ENCODE results near the gene R3HDM2. TPM values are rescaled to one million over a fixed set of nuclear protein-coding genes. Genes with fewer than 3 reads are reported as not detected.

R3HDM2 gene
- total RNA-seq, 1 experiment from 2014 or later, result 34.7 TPM

DNA sequence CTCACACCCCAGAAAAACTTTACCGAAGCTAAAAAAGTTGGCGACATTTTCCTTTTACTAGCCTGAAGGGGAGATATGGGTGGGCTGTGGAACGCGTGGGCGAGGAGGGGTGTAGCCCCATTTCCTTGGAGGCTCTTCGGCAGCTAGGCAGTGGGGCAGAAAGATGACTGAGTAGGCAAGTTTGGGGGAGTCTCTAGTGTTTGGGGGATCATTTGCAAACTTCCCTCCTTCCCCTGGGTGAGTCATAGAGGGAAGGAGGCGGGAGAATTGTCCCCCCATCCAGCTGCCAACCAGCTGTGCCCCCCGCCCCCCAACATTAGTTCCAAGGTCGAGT, 31.0 kb upstream of the R3HDM2 start (continued):
- TF ChIP-seq NFYB (CRISPR knock-in tag; conservative IDR thresholded peaks at IDR 0.05; ENCODE audit: low read depth), result no peak
- TF ChIP-seq, protein P1, sequence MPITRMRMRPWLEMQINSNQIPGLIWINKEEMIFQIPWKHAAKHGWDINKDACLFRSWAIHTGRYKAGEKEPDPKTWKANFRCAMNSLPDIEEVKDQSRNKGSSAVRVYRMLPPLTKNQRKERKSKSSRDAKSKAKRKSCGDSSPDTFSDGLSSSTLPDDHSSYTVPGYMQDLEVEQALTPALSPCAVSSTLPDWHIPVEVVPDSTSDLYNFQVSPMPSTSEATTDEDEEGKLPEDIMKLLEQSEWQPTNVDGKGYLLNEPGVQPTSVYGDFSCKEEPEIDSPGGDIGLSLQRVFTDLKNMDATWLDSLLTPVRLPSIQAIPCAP (CRISPR knock-in tag; IDR thresholded peaks at IDR 0.05), result no peak
- no peak for TF ChIP-seq ZNF396 (CRISPR knock-in tag; IDR thresholded peaks at IDR 0.05; ENCODE audit: borderline replicate concordance)
- no peak for TF ChIP-seq NR1H2 (CRISPR knock-in tag; IDR thresholded peaks at IDR 0.05)
- no peak for TF ChIP-seq ZNF219 (CRISPR knock-in tag; IDR thresholded peaks at IDR 0.05; ENCODE audit: borderline replicate concordance)
- TF ChIP-seq, protein P2, sequence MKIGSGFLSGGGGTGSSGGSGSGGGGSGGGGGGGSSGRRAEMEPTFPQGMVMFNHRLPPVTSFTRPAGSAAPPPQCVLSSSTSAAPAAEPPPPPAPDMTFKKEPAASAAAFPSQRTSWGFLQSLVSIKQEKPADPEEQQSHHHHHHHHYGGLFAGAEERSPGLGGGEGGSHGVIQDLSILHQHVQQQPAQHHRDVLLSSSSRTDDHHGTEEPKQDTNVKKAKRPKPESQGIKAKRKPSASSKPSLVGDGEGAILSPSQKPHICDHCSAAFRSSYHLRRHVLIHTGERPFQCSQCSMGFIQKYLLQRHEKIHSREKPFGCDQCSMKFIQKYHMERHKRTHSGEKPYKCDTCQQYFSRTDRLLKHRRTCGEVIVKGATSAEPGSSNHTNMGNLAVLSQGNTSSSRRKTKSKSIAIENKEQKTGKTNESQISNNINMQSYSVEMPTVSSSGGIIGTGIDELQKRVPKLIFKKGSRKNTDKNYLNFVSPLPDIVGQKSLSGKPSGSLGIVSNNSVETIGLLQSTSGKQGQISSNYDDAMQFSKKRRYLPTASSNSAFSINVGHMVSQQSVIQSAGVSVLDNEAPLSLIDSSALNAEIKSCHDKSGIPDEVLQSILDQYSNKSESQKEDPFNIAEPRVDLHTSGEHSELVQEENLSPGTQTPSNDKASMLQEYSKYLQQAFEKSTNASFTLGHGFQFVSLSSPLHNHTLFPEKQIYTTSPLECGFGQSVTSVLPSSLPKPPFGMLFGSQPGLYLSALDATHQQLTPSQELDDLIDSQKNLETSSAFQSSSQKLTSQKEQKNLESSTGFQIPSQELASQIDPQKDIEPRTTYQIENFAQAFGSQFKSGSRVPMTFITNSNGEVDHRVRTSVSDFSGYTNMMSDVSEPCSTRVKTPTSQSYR (CRISPR knock-in tag; IDR thresholded peaks at IDR 0.05), result no peak
- TF ChIP-seq ZNF317 (CRISPR knock-in tag; IDR thresholded peaks at IDR 0.05; ENCODE audit: borderline replicate concordance, low read depth), result no peak
- TF ChIP-seq CREM (CRISPR knock-in tag; IDR thresholded peaks at IDR 0.05), result no peak
- TF ChIP-seq, protein P3, sequence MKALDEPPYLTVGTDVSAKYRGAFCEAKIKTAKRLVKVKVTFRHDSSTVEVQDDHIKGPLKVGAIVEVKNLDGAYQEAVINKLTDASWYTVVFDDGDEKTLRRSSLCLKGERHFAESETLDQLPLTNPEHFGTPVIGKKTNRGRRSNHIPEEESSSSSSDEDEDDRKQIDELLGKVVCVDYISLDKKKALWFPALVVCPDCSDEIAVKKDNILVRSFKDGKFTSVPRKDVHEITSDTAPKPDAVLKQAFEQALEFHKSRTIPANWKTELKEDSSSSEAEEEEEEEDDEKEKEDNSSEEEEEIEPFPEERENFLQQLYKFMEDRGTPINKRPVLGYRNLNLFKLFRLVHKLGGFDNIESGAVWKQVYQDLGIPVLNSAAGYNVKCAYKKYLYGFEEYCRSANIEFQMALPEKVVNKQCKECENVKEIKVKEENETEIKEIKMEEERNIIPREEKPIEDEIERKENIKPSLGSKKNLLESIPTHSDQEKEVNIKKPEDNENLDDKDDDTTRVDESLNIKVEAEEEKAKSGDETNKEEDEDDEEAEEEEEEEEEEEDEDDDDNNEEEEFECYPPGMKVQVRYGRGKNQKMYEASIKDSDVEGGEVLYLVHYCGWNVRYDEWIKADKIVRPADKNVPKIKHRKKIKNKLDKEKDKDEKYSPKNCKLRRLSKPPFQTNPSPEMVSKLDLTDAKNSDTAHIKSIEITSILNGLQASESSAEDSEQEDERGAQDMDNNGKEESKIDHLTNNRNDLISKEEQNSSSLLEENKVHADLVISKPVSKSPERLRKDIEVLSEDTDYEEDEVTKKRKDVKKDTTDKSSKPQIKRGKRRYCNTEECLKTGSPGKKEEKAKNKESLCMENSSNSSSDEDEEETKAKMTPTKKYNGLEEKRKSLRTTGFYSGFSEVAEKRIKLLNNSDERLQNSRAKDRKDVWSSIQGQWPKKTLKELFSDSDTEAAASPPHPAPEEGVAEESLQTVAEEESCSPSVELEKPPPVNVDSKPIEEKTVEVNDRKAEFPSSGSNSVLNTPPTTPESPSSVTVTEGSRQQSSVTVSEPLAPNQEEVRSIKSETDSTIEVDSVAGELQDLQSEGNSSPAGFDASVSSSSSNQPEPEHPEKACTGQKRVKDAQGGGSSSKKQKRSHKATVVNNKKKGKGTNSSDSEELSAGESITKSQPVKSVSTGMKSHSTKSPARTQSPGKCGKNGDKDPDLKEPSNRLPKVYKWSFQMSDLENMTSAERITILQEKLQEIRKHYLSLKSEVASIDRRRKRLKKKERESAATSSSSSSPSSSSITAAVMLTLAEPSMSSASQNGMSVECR (CRISPR knock-in tag; IDR thresholded peaks at IDR 0.05; ENCODE audit: borderline replicate concordance), result no peak

DNA sequence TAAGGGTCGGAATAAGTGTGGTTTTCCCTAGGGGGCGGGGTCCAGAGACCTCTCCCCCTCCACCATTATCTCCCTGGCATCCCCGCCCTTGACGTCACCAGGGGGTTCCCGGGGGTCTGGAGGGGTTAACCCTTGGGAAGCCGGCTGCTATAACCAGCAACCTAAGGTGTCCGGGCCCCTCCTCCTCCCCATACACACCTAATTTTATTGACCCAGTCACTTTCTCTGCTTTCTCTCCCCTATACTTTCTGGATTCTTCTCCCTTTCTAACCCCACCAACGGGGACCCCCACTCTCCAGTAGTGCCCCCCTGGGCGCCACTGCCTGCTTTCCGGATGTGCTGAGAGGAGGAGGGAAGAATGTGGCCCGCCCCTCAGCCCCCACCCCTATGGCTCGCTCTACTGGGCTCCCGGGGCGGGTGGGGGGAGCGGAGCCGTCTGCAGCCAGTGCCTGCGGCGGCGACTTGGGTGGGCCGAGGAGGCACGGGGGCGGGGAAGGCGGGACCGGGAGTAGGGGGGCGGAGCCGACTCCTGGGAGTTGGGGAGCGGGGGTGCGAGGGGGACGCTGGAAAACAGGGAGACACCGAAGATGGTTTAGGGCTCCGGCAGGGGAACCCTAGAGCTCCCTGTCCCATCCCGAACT, 30.6 kb upstream of the R3HDM2 start:
- H3K36me3 Mint-ChIP-seq, result 0 out of 2 replicates have a peak, but pooled peaks cover 3% of the 10 kb centered on the region
- H3K4me3 Mint-ChIP-seq, result peak overlapping the region; percentile 96
- ChIA-PET POLR2A (interaction anchor here (0.6 to 1.7 kb wide), 5 partner anchors 59 to 761 kb away, joined by 3 to 8 read pairs (median 6); partner anchors contain the start of gene DDIT3), CTCF (interaction anchor here (0.7 to 5.2 kb wide), 17 partner anchors 9 to 248 kb away, joined by 3 to 88 read pairs (median 6); partner anchors contain the start of genes SHMT2 and STAC3)
- H3K27me3 Mint-ChIP-seq (ENCODE audit: low read depth), result peaks cover 9% of the 10 kb centered on the region
- H3K9me3 Mint-ChIP-seq, result no peaks in the 10 kb centered on the region
- peak; percentile 95 for DNase-seq (ENCODE audit: low spot score)
- peak overlapping the region; percentile 100 for H3K27ac Mint-ChIP-seq
- TF ChIP-seq, protein P4, sequence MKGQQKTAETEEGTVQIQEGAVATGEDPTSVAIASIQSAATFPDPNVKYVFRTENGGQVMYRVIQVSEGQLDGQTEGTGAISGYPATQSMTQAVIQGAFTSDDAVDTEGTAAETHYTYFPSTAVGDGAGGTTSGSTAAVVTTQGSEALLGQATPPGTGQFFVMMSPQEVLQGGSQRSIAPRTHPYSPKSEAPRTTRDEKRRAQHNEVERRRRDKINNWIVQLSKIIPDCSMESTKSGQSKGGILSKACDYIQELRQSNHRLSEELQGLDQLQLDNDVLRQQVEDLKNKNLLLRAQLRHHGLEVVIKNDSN (CRISPR knock-in tag; IDR thresholded peaks at IDR 0.05), result no peak
- no peak for TF ChIP-seq ZNF263 (CRISPR knock-in tag; IDR thresholded peaks at IDR 0.05; ENCODE audit: low read depth)
- 0 out of 2 replicates have a peak, but pooled peaks have one; percentile 35 for TF ChIP-seq ZNF423 (CRISPR knock-in tag; IDR thresholded peaks at IDR 0.05)
- no peak for TF ChIP-seq NR3C1 (CRISPR knock-in tag; conservative IDR thresholded peaks at IDR 0.05; ENCODE audit: low read depth)
- 0 out of 2 replicates have a peak, but pooled peaks have one; percentile 31 for TF ChIP-seq SP1 (CRISPR knock-in tag; conservative IDR thresholded peaks at IDR 0.05)
- no peak for TF ChIP-seq CREB1 (CRISPR knock-in tag; IDR thresholded peaks at IDR 0.05)
- TF ChIP-seq, protein P1 (CRISPR knock-in tag; IDR thresholded peaks at IDR 0.05), result no peak
- no peak for TF ChIP-seq PRRX2 (CRISPR knock-in tag; IDR thresholded peaks at IDR 0.05)
- 0 out of 2 replicates have a peak, but pooled peaks have one; percentile 30 for TF ChIP-seq KAT7 (CRISPR knock-in tag; IDR thresholded peaks at IDR 0.05; ENCODE audit: borderline replicate concordance)
- TF ChIP-seq ATF1 (CRISPR knock-in tag; IDR thresholded peaks at IDR 0.05), result no peak
- TF ChIP-seq ZNF219 (CRISPR knock-in tag; IDR thresholded peaks at IDR 0.05; ENCODE audit: borderline replicate concordance), result no peak
- ATAC-seq, result peak; percentile 16
- peaks cover 32% of the 10 kb centered on the region for H3K4me1 Mint-ChIP-seq

Measured in WTC11 (cell line).